Measurements from ENCODE around the gene SLC6A18.

Gene SLC6A18

GRCh38 chr5:1229822-1230221 lies 4.6 kb downstream of the SLC6A18 start:
- Histone ChIP-seq H3K9me3 (ENCODE audit: control insufficient read depth, insufficient read depth, low read depth, low read length) (no peaks in the 10 kb centered on the region), H3K4me3 (ENCODE audit: low read depth, low read length) (no peak overlapping the region), H3K4me1 (ENCODE audit: control insufficient read depth, insufficient read depth, low read length) (0 out of 2 replicates have a peak, but pooled peaks cover 2% of the 10 kb centered on the region), H3K36me3 (ENCODE audit: control insufficient read depth in 2 of 2, insufficient read depth in 1 of 2, low read length in 2 of 2) (no peaks in the 10 kb centered on the region), H3K27ac (ENCODE audit: extremely low read depth, low read depth, low read length) (no peak overlapping the region)
- ChIA-PET CTCF (interaction anchor here (0.6 to 0.7 kb wide), 2 partner anchors 374 to 977 kb away, joined by 3 read pairs; no protein-coding TSS in a partner anchor), POLR2A (interaction anchor here (1.3 kb wide), 1 partner anchor 22 kb away, joined by 3 read pairs; no protein-coding TSS in a partner anchor)
- TF ChIP-seq, protein P1, sequence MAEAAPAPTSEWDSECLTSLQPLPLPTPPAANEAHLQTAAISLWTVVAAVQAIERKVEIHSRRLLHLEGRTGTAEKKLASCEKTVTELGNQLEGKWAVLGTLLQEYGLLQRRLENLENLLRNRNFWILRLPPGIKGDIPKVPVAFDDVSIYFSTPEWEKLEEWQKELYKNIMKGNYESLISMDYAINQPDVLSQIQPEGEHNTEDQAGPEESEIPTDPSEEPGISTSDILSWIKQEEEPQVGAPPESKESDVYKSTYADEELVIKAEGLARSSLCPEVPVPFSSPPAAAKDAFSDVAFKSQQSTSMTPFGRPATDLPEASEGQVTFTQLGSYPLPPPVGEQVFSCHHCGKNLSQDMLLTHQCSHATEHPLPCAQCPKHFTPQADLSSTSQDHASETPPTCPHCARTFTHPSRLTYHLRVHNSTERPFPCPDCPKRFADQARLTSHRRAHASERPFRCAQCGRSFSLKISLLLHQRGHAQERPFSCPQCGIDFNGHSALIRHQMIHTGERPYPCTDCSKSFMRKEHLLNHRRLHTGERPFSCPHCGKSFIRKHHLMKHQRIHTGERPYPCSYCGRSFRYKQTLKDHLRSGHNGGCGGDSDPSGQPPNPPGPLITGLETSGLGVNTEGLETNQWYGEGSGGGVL (tag by site-specific recombination; IDR thresholded peaks at IDR 0.05) = 0 out of 2 replicates have a peak, but pooled peaks have one; percentile 17
- no peak for TF ChIP-seq ZNF23 (tag by site-specific recombination; IDR thresholded peaks at IDR 0.05; ENCODE audit: borderline replicate concordance)

DNA sequence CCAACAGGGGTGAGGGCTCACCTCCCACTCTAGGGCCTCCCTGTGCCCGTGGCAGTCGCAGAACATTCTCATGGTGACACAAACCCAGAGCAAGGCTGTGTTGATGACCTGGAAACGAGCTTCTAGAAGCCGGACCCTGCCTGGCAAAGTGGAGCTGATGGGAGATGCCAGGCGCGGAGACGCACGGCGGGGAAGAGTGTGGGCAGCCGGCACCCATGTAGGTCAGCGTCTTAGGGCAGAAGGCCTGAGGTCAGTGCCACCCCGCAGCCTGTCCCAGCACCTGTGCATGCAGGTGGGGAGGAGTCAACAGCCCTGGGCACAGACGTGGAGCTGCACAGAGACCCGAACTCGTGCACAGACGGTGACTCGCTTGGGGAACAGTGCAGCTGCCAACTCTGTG lies 5.4 kb downstream of the SLC6A18 start:
- no peak overlapping the region for H3K4me3 ChIP-seq (ENCODE audit: low read depth, low read length)
- ChIA-PET CTCF (no interaction called here), POLR2A (interaction anchor here (1.3 kb wide), 1 partner anchor 22 kb away, joined by 3 read pairs; no protein-coding TSS in a partner anchor)
- H3K36me3 ChIP-seq (ENCODE audit: control insufficient read depth in 2 of 2, insufficient read depth in 1 of 2, low read length in 2 of 2) = no peaks in the 10 kb centered on the region
- no peak overlapping the region for H3K27ac ChIP-seq (ENCODE audit: extremely low read depth, low read depth, low read length)
- H3K9me3 ChIP-seq (ENCODE audit: control insufficient read depth, insufficient read depth, low read depth, low read length) = no peaks in the 10 kb centered on the region
- no peak for TF ChIP-seq ZNF2 (tag by site-specific recombination; IDR thresholded peaks at IDR 0.05)
- TF ChIP-seq SP2 (tag by site-specific recombination; IDR thresholded peaks at IDR 0.05) = no peak
- TF ChIP-seq TRIM28 (IDR thresholded peaks at IDR 0.05; ENCODE audit: borderline replicate concordance, low read length) = no peak
- TF ChIP-seq ZXDB (tag by site-specific recombination; IDR thresholded peaks at IDR 0.05) = no peak
- TF ChIP-seq ZNF548 (tag by site-specific recombination; IDR thresholded peaks at IDR 0.05) = no peak
- no peak for TF ChIP-seq ZNF600 (tag by site-specific recombination; IDR thresholded peaks at IDR 0.05)
- TF ChIP-seq SCRT2 (tag by site-specific recombination; IDR thresholded peaks at IDR 0.05) = no peak
- TF ChIP-seq ZNF555 (tag by site-specific recombination; conservative IDR thresholded peaks at IDR 0.05) = no peak
- no peak for TF ChIP-seq ZNF37A (tag by site-specific recombination; IDR thresholded peaks at IDR 0.05)
- TF ChIP-seq ZNF426 (tag by site-specific recombination; IDR thresholded peaks at IDR 0.05) = no peak
- TF ChIP-seq ZNF324 (tag by site-specific recombination; IDR thresholded peaks at IDR 0.05) = no peak
- no peak for TF ChIP-seq ZNF394 (tag by site-specific recombination; IDR thresholded peaks at IDR 0.05; ENCODE audit: borderline replicate concordance)
- TF ChIP-seq ZNF670 (tag by site-specific recombination; IDR thresholded peaks at IDR 0.05; ENCODE audit: low read depth) = no peak
- TF ChIP-seq, protein P1 (tag by site-specific recombination; IDR thresholded peaks at IDR 0.05) = no peak
- TF ChIP-seq, protein P2, sequence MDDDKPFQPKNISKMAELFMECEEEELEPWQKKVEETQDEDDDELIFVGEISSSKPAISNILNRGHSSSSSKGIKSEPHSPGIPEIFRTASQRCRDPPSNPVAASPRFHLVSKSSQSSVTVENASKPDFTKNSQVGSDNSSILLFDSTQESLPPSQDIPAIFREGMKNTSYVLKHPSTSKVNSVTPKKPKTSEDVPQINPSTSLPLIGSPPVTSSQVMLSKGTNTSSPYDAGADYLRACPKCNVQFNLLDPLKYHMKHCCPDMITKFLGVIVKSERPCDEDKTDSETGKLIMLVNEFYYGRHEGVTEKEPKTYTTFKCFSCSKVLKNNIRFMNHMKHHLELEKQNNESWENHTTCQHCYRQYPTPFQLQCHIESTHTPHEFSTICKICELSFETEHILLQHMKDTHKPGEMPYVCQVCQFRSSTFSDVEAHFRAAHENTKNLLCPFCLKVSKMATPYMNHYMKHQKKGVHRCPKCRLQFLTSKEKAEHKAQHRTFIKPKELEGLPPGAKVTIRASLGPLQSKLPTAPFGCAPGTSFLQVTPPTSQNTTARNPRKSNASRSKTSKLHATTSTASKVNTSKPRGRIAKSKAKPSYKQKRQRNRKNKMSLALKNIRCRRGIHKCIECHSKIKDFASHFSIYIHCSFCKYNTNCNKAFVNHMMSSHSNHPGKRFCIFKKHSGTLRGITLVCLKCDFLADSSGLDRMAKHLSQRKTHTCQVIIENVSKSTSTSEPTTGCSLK (tag by site-specific recombination; IDR thresholded peaks at IDR 0.05) = no peak
- TF ChIP-seq RBAK (tag by site-specific recombination; IDR thresholded peaks at IDR 0.05) = no peak
- 0 out of 2 replicates have a peak, but pooled peaks cover 2% of the 10 kb centered on the region for H3K4me1 ChIP-seq (ENCODE audit: control insufficient read depth, insufficient read depth, low read length)
